Thyroid gland (tissue), 4 donors: ENCODE data around the gene CUL1. TPM values are rescaled to one million over a fixed set of nuclear protein-coding genes. Genes with fewer than 3 reads are reported as not detected.

ENCODE experiments used
- DNase-seq, 2 donors: peaks; one replicate each; pipeline ENCODE4 v3.0.0-alpha.2; 2019
- H3K27ac ChIP-seq, 3 donors: fragments of 200-600 bp; sonication (generic); 1 replicate in 2 of 3; 2 replicates in 1 of 3; pipeline ENCODE4 v1.5.1; 2016 to 2019; ENCODE audit warnings: mild to moderate bottlenecking in 1 of 3, moderate library complexity in 1 of 3
- H3K27me3 ChIP-seq: fragments of 200-600 bp; sonication (generic); one replicate; pipeline ENCODE4 v1.5.1; 2019
- H3K36me3 ChIP-seq, 2 donors: fragments of 200-600 bp; sonication (generic); one replicate each; pipeline ENCODE4 v1.5.1; 2016 to 2019
- H3K4me1 ChIP-seq, 2 donors: fragments of 200-600 bp; sonication (generic); one replicate each; pipeline ENCODE4 v1.5.1; 2017 to 2019
- H3K4me3 ChIP-seq, 3 donors: fragments of 200-600 bp; sonication (generic); replicated peaks in 1 of 3; 1 replicate in 2 of 3; 2 replicates in 1 of 3; pipeline ENCODE4 v1.5.1; 2016; ENCODE audit warnings: mild to moderate bottlenecking in 1 of 3
- H3K9me3 ChIP-seq: fragments of 200-600 bp; sonication (generic); one replicate; pipeline ENCODE4 v1.5.1; 2017
- CTCF ChIP-seq, 6 experiments: fragments of 200-600 bp in 3 of 6; fragments of 450-650 bp in 3 of 6; sonication (generic) in 3 of 6; IDR thresholded peaks; one replicate each; pipeline ENCODE4 v1.5.1; 2016 to 2019; ENCODE audit warnings: antibody characterized with exemption in 6 of 6, mild to moderate bottlenecking in 2 of 6, inconsistent platforms in 1 of 6, moderate library complexity in 1 of 6
- POLR2A ChIP-seq, 2 donors: fragments of 450-650 bp; IDR thresholded peaks; one replicate each; pipeline ENCODE4 v1.6.1; 2017; ENCODE audit warnings: antibody characterized with exemption in 2 of 2, mild to moderate bottlenecking in 2 of 2, moderate library complexity in 1 of 2
- WGBS, 2 donors: methylation state at CpG; one replicate each; pipeline ENCODE4 v1.1.5; 2017; 5-methylcytosine and 5-hydroxymethylcytosine counted together
- intact Hi-C: fragments of 100-400 bp; cut with DNase I; formaldehyde crosslinking; loops from one replicate; pipeline ENCODE4 v1.15.1; 2023
- total RNA-seq, 4 donors: library from RNA; depleted of rRNA; stranded (reverse); fragments of >200 nt; gene quantifications; one replicate each; pipeline ENCODE4 v1.2.3, GENCODE V29; 2016

CUL1 gene
- total RNA-seq, 4 donors from 2014 or later = 51.3 to 53.4 (median 52.9) TPM

DNA sequence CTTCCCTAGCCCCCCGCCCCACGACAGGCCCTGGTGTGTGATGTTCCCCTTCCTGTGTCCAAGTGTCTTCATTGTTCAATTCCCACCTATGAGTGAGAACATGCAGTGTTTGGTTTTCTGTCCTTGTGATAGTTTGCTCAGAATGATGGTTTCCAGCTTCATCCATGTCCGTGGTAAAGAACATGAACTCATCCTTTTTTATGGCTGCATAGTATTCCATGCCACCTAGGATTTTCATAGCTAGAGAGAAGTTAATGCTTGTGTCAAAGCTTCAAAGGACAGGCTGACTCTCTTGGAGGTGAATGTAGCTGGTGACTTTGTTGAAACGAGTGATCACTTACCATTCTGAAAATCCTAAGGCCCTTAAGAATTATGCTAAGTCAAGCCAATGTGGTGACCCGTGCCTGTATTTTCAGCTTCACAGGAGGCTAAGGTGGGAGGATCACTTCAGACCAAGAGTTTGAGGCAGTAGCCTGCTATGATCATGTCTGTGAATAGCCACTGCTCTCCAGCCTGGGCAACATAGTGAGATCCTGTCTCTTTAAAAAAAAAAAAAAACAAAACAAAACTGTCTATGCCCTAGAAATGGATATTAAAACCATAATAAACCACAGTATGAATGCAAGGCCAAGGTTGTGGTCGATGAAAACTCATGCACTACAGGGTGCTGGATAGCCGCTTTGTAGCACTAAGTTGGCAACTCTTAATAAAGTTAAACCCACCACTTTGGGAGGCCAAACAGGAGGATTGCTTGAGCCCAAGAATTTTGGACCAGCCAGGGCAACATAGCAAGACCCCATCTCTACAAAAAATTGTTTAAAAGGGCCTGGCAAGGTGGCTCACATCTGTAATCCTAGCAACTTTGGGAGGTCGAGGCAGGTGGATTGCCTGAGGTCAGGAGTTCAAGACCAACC, 52.0 kb downstream of the CUL1 start:
- Histone ChIP-seq H3K4me3 (no peak overlapping the region), H3K27ac (no peak overlapping the region), H3K9me3 (no peaks in the 10 kb centered on the region), H3K27me3 (no peaks in the 10 kb centered on the region), H3K4me1 (peaks cover 8 to 15% of the 10 kb centered on the region in 2 donors), H3K36me3 (peaks cover 0 to 2% of the 10 kb centered on the region in 2 donors)
- TF ChIP-seq CTCF (IDR thresholded peaks at IDR 0.05) (no peak), POLR2A (IDR thresholded peaks at IDR 0.05) (no peak)
- WGBS, 2 donors = 93 to 97% methylated on average over 8 of the region's 8 CpGs
- intact Hi-C loops = no loop called here
- no peak for DNase-seq

DNA sequence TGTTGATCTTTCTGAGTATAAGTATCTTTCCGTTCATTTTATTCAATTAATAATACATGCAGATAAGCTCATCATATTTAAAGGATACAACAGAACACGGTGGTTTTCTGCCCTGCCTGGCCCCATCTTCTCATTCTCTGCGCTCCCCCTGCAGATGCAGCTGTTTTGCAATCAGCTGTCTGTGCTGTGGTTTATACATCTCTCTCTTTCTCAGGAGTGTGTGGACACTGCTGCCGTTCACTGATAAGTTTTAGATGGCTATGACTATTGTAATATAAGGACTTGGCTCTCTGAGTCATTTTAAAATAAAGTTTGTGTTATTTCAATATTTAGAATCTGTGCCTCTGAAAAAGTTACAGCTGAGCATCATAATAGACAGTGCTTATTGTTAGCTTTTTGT, 54.5 kb downstream of the CUL1 start:
- Histone ChIP-seq H3K4me1 (peaks cover 0 to 4% of the 10 kb centered on the region in 2 donors), H3K4me3 (no peak overlapping the region), H3K27ac (no peak overlapping the region), H3K9me3 (no peaks in the 10 kb centered on the region), H3K36me3 (peaks cover 0 to 11% of the 10 kb centered on the region in 2 donors), H3K27me3 (no peaks in the 10 kb centered on the region)
- WGBS, 2 donors = 93% methylated on average over 4 of the region's 4 CpGs
- no peak for TF ChIP-seq POLR2A (IDR thresholded peaks at IDR 0.05)
- TF ChIP-seq CTCF (IDR thresholded peaks at IDR 0.05) = no peak
- DNase-seq = no peak
- intact Hi-C loops = no loop called here

DNA sequence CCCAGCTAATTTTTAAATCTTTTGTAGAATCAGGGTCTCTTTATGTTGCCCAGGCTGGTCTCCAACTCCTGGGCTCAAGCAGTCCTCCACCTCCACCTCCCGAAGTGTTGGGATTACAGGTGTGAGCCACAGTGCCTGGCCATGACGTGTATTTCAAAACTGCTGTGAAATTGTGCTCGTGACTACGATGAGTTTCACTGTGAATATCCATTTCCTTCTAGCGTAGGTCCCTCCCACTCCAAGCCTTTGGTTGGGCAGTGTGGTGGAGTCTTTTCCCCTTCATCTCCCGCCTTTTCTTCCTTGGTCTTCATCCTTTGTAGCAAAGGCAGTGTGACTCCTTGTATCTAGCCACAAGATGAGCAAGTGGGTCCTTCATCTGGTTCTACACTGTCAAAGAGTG, 56.2 kb downstream of the CUL1 start:
- TF ChIP-seq CTCF (IDR thresholded peaks at IDR 0.05) = no peak
- TF ChIP-seq POLR2A (IDR thresholded peaks at IDR 0.05) = no peak
- intact Hi-C loops = no loop called here

DNA sequence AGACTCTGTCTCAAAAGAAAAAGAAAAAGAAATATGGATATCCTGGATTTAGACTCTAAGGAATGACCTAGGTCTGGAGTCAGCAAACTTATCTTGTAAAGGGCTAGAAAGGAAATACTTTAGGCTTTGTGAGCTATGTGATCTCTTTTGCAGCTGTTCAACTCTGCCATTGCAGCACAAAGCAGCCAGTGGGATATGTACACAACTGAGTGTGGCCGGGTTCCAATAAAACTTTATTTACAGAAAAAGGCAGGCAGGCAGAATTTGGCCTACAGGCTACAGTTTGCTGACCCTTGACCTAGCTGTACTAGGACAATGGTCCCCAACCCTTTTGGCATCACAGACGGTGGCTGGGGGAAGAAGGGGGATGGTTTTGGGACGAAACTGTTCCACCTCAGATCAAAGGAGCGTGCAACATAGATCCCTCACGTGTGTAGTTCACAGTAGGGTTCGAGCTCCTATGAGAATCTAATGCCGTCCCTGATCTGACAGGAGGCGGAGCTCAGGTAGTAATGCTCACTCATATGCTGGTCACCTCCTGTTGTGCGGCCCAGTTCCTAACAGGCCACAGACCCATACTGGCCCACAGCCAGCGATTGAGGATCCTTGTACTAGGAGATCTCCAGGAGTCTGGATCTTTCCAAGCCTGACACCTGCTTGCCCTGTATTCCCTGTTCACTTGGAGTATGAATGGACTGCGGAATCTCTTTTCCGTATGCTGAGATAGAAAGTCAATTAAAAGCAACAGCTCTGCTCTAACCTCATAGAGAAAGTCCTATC, 63.0 kb downstream of the CUL1 start:
- H3K9me3 ChIP-seq = no peaks in the 10 kb centered on the region
- TF ChIP-seq CTCF (IDR thresholded peaks at IDR 0.05) (no peak), POLR2A (IDR thresholded peaks at IDR 0.05) (no peak)
- H3K27ac ChIP-seq = no peak overlapping the region
- 94 to 96% methylated on average over 12 of the region's 12 CpGs for WGBS, 2 donors
- no peak for DNase-seq
- no peak overlapping the region for H3K4me3 ChIP-seq
- intact Hi-C loops = no loop called here
- no peaks in the 10 kb centered on the region for H3K27me3 ChIP-seq
- H3K4me1 ChIP-seq = peaks cover 0 to 12% of the 10 kb centered on the region in 2 donors
- peaks cover 5 to 10% of the 10 kb centered on the region in 2 donors for H3K36me3 ChIP-seq

More for the DNA sequence above, 56.2 kb downstream of the CUL1 start:
- peaks cover 0 to 11% of the 10 kb centered on the region in 2 donors for H3K36me3 ChIP-seq
- H3K27ac ChIP-seq = no peak overlapping the region
- no peak for DNase-seq
- no peaks in the 10 kb centered on the region for H3K9me3 ChIP-seq
- no peaks in the 10 kb centered on the region for H3K27me3 ChIP-seq
- 93 to 94% methylated on average over 6 of the region's 6 CpGs for WGBS, 2 donors
- H3K4me3 ChIP-seq = no peak overlapping the region
- peaks cover 0 to 12% of the 10 kb centered on the region in 2 donors for H3K4me1 ChIP-seq
